HG03439 (cell line): ENCODE data around the gene CUBN.

Experiments used
- ATAC-seq: cut with Tn5 transposase; IDR thresholded peaks from one replicate; pipeline ENCODE4 v1.9.1; 2021; ENCODE audit warnings: mild to moderate bottlenecking, moderate library complexity; ENCODE audit not compliant: unreplicated experiment

CUBN gene

DNA sequence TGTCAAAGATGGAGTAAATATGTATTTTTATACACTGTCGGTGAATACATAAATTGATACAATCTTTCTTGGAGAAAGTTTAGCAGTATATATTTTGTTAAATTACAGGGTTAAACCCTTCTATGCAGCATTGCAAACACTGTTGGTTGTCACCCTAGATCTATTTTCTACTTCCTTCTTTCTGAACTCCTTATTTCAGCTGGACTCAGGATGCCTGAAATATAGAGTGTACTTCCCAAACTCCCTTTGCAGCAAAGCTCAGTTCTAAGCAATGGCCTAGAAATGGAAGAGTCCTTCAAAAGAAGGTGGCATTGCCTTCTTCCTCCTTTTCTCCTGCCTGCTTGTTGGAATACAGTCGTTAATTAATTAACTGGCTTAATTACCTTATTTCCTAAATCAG, 20.6 kb downstream of the CUBN start:
- ATAC-seq = no peak

DNA sequence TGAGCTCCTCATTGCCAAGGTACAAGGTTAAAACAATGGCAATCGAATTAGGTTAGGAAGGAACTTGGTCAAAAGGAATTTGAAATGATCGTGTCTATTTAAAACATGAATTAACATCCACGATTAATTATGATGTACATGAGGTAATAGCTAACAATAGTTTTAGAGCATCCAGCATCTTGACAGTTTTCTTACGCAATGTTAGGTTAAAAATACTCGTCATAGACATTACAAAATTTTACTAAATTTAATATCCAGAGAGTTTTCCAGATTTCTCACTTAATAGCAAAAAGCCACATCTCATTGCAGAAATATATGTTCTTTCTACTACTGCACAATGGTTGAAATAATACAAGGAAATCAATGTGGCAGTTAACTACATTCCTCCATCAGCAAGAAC, 22.6 kb downstream of the CUBN start:
- ATAC-seq = no peak

DNA sequence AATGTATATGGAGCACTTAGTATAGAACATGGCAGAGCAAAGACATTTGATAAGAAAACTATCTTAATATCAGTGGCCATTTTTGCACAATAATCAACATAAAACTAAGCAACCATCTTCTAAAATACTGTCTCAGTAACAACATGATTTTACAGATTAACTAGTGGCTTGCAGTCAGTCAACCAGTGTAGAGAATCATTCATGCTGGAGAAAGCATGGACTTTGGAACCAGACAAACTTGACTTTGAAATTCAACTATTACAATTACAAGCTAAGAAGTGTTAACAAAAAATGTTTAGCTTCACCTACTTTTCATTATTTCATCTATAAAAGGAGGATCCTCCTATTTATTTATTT, 27.7 kb downstream of the CUBN start:
- ATAC-seq = no peak

DNA sequence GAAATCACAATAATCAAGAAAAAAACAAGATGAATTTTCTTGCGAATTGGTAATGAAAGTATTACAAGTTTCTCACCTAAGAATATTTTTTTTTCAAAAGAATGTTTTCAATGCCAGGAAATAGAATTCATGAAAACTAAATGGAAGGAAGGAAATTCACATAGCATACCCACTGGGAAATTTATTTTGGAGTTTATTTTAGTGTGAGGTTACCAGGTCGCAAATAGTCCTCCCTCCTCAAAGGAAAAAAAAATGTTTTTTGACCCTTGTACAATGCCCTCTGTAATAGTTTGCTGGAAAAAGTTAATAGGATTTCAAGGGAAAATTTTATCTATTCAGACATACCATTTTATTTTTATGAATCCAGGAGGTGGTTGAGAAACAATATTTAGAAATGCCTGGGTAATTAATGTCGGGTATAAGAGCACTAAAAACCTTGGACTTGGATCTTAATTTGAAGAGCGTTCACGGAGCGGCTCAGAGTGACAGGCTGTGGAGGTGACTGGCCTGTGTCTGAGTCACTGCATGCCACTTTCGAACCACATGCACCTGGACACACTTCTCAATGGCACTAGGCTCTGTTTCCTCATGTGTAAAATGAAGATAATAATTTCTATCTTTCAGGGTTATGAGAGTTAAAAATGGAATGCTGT, 28.2 kb downstream of the CUBN start:
- ATAC-seq = no peak

DNA sequence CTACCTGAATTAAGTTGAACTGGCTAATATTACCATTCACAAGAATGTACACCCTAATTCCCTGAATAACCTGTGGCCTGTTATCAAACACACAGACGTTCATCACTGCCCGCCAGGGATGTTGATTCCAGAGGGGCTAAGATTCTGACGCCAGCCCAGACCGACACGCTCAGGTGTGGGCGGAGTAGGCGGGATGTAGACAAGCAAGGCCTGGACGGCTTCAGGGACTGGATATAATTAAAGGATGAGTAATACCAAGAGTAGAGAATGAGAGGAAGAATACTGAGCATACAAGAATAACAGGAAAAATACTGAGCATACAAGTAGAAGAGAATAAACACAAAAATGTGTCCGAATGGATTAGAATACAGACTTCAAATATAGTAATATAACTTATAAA, 29.0 kb downstream of the CUBN start:
- ATAC-seq = no peak

DNA sequence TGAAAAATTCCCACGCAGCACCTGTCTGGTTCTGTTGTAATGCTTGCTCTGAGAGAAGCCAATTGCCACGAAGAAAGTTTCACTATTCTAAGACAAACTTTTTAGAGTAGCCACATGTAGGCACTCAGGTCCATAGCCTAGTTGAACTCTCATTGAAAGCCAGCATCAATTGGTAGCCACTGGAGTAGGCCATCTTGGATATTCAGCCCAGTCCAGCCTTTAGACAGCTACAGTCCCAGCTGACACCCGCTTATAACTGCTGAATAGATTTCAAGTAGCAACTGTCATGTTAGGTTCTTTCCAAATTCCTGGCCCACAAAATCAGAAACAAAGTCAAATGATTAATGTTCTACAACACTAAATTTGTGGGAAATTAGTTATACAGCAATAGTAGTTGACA, 31.6 kb downstream of the CUBN start:
- ATAC-seq = no peak

DNA sequence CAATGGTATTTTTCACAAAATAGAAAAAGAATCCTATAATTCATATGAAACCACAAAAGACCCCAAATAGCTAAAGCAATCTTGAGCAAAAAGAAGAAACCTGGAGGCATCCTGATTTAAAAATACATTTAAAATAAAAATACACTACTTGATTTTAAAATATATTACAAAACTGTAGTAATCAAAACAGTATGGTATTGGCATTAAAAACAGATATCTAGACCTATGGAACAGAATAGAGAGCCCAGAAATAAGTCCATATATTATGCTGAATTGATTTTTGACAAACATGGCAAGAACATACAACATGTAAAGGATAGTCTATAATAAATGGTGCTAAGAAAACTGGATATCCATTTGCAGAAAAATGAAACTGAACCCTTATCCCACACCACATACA, 34.8 kb downstream of the CUBN start:
- ATAC-seq = no peak

DNA sequence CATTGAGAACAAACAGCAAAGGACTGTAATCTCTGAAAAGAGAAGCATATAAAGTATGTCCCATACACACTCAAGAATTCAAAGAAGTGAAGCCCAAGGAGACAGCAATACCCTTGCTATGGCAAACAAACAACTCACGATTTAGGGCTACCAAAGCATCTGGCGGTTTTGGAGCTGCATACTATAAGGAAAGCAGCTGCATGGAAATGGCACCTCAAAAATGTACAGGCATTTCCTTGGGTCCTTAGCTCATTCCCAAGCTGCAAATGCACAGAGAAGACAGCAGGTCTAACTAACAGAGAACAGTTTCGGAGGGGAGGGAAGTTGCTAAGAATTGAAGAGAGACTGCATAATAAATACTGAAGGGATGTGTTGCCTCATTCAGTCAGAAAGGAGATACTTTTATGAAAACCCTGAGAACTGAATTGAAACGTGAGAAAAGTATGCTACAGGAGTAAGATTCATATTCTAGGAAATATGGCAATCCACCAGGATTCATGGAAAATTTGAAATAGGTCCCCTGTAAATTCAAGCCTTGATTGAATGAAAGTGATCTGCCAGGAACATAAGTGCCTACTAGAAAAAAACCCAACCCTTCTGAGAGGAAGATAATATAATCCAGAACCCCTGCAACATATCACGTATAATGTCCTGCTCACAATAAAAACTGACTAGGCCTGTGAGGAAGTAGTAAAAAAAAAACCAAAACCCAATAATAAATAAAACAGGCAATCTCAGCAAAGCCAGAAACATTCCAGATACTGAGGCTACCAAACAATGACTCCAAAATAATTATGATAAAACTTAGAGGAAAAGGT, 36.4 kb downstream of the CUBN start:
- no peak for ATAC-seq

DNA sequence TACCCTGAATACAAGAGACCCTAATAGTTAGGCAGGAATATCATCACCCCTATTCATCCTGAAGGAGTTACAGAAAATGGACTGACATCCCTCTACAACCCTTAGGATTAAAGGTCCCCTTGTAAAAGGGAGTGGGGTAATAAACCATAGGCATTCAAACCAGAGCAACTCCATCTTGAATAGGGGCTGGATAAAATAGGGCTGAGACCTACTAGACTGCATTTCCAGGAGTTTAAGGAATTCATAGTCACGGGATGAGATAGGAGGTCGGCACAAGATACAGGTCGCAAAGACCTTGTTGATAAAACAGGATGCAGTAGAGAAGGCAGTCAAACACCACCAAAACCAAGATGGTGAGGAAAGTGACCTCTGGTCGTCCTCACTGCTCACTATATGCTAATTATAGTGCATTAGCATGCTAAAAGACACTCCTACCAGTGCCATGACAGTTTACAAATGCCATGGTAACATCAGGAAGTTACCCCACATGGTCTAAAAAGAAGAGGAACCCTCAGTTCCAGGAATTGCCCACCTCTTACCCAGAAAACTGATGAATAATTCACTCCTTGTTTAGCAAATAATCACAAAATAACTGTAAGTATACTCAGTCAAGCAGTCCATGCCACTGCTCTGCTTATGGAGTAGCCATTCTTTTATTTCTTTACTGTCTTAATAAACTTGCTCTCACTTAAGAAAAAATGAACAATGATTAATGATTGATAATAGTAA, 37.2 kb downstream of the CUBN start:
- no peak for ATAC-seq

DNA sequence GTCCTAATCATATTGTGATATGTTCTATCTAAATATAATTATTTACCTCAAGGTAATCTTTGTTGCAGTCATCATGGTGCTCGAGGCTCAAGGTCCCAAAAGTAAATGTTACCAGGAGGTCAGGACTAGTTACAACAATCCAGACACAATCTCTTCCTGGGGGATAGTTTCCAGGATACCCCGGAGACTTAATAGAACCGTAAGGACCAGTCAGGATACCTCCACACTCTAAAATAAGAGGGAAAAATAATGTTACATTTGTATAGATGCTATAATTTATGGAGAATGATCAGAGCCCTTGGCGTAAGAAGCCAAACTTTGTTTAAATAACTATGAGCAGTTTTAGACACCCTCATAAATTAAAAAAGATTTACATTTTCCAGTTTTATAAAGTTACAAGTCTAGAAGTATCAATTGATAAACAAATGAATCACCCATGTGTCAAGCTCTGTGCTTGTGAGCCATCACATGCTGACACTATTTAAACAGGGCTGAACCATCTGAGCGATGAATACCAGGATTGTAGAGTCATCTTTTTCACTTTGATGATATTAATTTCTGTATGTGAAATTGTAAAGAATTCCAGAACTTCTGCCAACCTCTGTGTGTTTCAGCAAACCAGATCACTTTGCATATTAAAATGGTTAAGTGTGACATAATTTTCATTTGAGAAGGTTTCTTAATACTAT, 41.3 kb downstream of the CUBN start:
- no peak for ATAC-seq

DNA sequence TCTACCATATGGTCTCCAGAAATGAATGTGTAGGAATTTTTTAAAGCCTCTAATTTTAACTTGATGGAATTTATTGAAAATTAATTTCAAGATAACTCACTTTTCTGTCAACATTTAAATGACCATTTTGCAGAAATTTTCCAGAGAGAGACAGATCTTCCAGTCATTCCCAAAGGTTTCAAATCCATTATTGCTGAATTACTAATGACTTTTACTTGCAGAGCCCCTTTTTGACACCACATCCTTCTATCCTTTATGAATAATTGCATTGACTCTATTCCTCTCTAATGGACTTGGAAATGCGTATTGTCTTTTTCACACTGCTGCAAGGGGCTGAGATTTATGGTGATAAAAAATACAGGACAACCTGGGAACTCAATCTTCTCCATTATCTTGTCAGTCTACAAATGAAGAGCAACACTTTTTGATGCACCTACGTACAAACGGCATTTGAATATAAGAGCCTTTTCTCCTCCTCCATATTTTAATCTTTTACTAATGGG, 42.7 kb downstream of the CUBN start:
- ATAC-seq = no peak

DNA sequence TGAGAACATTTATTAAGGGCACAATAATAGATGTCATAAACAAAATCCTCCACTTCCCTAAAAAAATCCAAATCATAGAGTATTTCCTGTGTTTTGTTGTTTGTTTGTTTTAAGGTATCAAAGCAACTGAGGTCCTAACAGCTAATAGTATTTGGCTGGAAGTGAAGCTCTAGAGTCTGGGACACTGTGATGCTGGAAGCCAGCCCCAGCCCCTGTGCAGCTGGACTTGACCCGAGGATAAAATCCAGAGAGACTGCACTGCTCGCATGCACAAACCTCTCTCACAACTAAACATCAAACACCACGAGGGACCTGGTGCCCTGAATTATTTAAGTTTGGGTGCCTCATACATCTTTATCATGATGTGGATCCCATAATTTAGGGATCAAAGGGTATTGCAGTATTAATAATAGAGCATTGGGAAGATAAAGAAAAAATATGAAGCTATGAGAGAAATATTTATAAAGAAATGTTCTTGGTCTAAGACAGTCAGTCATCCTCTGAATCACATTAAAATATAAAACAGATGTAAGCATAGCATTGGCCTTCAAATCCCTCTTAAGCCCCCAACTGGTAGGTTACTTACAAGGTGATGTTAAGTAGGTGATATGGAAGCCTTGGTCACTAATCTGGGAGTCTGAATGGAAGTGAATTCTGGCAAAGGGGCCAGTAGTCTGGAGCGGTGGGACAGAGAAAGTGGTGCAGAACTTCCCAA, 44.4 kb downstream of the CUBN start:
- ATAC-seq = no peak

DNA sequence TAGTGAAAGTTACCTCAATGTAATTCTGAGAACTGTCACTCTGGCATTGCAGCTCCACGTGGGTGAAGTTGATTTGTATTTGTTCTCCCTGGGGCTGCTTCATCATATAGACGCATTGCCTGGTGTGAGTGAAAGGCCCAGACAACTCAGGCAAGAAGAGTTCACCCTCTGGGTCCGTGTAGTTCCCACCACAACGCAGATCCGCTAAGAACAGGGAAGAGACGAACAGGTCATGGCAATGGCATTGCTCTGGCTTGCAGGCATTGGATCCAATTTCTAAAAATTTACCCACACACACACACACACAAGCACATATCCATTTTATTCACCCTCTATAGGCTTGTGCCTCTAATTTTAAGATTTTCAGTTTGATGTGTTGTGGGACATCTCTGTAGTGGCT, 45.4 kb downstream of the CUBN start:
- ATAC-seq = no peak

DNA sequence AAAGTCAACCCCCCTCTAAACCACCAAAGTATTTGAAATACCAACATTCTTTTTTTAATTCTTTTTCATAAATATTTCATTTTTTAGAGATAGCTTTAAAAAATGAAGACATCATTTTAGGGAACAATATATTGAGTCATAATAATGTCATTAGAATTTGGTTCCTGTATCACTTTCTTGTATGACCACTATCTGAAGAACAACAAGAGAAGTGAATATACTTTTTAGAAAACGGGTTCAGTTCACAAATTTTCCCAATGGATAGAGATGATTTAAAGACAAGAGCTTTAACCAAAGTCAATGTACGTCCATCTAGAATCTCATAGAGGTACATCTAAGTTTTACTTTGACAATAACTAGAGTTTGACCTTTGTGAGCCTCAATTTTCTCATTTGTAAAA, 48.2 kb downstream of the CUBN start:
- no peak for ATAC-seq

DNA sequence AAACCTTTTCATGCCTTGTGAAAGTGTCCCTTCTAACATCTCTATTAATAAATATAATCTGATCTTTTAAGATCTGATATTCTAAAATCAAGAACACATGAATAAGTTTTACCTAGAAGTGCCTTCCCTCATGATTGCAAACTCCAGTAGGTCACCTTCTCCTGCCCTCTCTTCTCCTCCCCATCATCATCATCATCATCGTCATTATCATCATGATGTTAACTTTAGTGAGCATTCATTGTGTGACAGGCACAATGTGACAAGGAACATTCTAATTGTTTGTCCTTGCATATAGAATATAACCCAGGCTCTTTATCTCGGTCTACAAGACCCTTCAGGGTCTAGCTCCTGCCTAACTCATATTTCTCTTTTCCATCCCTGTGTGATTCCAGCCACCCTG, 51.7 kb downstream of the CUBN start:
- ATAC-seq = no peak

DNA sequence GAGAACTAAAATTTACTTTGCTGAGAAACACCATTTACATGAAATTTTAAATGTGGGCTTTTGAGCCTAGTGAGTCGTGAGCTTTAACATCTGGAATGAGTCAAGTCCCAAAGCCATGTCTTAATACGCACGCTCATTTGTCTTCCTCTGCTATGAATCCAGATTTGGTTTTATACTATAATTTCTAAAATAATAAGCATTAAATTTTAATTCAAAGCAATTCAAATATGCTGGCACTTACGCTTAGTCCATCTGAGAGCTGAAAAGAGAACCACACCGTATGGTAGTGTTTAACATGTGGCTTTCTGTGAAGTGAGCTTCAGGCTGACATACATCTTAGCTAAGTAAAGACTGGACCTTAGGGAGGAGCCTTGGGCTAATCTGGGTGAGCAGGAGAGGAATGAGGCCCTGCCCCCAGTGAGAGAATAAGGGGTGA, 52.2 kb downstream of the CUBN start:
- ATAC-seq = no peak

DNA sequence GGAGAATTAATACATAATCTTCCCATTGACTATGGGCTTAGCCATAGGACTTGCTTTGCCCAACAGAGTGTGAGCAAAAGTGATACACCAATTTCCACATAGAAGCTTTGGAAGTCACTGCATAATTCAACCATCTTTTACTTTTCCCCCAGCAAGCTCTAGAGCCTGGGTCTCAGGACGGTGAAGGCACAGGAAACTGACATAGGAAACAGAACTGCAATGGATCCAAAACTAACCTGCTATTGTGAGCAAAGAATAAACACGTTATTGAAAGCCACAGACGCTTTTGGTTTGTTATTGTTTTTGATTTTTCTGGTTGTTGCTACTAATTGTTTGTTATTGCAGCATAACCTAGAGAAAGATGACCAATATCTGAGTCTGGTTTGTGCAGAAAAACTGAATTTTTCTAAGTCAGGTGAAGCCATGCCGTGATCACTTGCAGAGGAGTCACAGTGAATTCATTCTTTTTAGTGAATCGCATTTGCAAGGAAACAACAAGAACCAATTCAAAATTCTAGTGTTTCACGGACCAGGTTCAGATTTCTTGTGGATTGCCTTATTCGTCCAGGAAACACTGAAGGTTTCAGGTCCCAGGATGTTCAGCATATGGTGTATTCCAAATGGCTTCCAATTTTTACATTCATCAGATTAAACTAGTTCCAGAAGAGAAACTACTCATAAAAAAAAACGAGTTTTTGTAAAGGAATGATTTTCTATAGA, 52.8 kb downstream of the CUBN start:
- no peak for ATAC-seq

DNA sequence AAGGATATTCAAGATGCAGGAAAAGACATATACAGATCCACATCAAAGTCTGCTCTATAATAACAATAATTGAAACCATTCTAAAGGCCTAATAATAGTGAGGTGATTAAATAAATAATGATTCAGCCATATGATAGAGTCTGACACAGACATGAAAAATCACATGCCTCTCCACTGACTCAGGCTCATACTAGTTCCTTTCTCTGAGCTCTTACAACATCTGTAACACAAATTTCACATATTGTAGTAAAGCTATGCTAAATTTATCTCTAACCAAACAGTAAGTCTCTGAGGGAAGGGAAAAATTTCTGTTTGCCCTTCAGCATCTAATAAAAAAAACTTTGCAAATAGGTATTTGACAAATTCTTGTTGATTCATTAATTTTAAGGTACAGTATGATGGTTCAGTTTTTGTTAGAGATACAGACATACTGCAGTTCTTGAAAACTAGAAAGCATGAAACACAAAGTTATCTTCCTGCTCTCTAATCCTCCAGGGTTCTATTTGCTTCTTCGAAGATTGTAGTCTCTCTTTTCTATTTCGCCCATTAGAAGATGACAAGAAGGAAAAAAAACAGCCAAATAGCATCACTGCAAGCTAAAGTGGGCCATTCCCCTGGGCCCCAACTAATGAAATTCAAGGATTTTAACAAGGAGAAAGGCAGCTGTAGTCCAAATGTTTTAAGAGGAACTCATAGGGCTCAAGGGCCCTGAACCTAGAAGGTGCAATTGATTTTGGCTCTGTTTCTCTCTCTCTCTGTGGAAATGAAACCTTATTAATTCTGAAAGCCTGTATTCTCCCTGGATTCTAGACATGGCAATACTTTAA, 53.9 kb downstream of the CUBN start:
- no peak for ATAC-seq

DNA sequence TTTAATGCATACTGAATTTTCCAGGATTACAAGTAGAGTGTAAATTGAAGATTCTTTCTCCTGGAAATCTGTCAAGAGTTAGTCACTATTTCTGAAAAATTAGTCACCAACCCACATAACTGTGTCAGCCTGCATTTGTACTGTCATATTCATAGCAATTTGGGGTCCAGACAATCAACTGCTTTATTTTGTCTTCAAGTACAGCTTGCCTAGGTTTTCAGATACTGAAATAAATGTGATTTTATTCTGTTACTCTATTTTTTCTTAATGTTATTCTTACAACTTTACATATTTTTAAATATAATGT, 55.1 kb downstream of the CUBN start:
- no peak for ATAC-seq
